Activated T-cell treated with anti-CD3 and anti-CD28 coated beads, Interleukin-2, amount 50 U/mL, for 24 hours (primary cell): ENCODE results near the gene DLG2.

Experiments used
- DNase-seq: peaks from one replicate; pipeline ENCODE4 v3.0.0-alpha.2; 2020
- H3K27ac Mint-ChIP-seq: 2 replicates; pipeline ENCODE4 v1.8.0; 2020; ENCODE audit warnings: mild to moderate bottlenecking, mixed read lengths
- H3K27me3 Mint-ChIP-seq: 2 replicates; pipeline ENCODE4 v1.8.0; 2020; ENCODE audit warnings: mixed read lengths
- H3K36me3 Mint-ChIP-seq: 2 replicates; pipeline ENCODE4 v1.8.0; 2020; ENCODE audit warnings: low read depth, mixed read lengths
- H3K4me1 Mint-ChIP-seq: 2 replicates; pipeline ENCODE4 v1.8.0; 2020; ENCODE audit warnings: low read depth, mixed read lengths
- H3K4me3 Mint-ChIP-seq: 2 replicates; pipeline ENCODE4 v1.8.0; 2020; ENCODE audit warnings: mild to moderate bottlenecking, moderate library complexity, mixed read lengths
- H3K9me3 Mint-ChIP-seq: 2 replicates; pipeline ENCODE4 v1.8.0; 2020; ENCODE audit warnings: mixed read lengths

Gene DLG2

GRCh38 chr11:84212468-84213390 lies 1414.4 kb downstream of the DLG2 start:
- no peaks in the 10 kb centered on the region for H3K27me3 Mint-ChIP-seq
- no peak for DNase-seq
- H3K27ac Mint-ChIP-seq: no peak overlapping the region
- no peak overlapping the region for H3K4me3 Mint-ChIP-seq
- no peaks in the 10 kb centered on the region for H3K36me3 Mint-ChIP-seq
- no peaks in the 10 kb centered on the region for H3K4me1 Mint-ChIP-seq
- H3K9me3 Mint-ChIP-seq: peaks cover 14% of the 10 kb centered on the region

- no peaks in the 10 kb centered on the region for H3K36me3 Mint-ChIP-seq
- H3K9me3 Mint-ChIP-seq: peaks cover 12% of the 10 kb centered on the region
- no peak overlapping the region for H3K27ac Mint-ChIP-seq
- no peak for DNase-seq
- H3K4me3 Mint-ChIP-seq: no peak overlapping the region
- H3K27me3 Mint-ChIP-seq: no peaks in the 10 kb centered on the region
- no peaks in the 10 kb centered on the region for H3K4me1 Mint-ChIP-seq
These were observed 1415.2 kb downstream of the DLG2 start for GRCh38 chr11:84211896-84212295.

- Mint-ChIP-seq H3K4me3 (no peak overlapping the region), H3K9me3 (peaks cover 27% of the 10 kb centered on the region), H3K27me3 (no peaks in the 10 kb centered on the region), H3K36me3 (no peaks in the 10 kb centered on the region), H3K4me1 (no peaks in the 10 kb centered on the region), H3K27ac (no peak overlapping the region)
- no peak for DNase-seq
These were observed 1432.4 kb downstream of the DLG2 start for GRCh38 chr11:84194696-84195095.

DNA sequence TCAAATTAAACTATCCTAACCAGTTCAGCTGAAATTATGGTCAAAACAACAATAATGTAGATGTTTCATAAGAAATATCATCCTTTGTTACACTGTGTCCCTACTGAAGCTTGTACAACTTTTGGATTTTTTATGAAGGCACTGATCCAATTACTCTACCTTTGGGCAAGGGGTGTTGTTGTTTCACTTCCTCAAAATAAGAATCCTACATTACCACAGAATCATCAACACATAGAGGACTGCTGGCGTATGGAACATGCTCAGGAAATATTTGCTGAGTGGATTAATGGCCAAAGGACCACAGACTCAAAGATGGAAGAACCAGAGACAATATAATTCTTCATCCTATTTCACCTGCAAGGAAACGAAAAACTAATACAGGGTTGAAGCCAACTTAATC lies 1433.4 kb downstream of the DLG2 start:
- Mint-ChIP-seq H3K4me3 (no peak overlapping the region), H3K36me3 (no peaks in the 10 kb centered on the region), H3K4me1 (no peaks in the 10 kb centered on the region), H3K27ac (no peak overlapping the region), H3K9me3 (peaks cover 25% of the 10 kb centered on the region), H3K27me3 (no peaks in the 10 kb centered on the region)
- no peak for DNase-seq

- no peak overlapping the region for H3K27ac Mint-ChIP-seq
- H3K27me3 Mint-ChIP-seq: no peaks in the 10 kb centered on the region
- no peak for DNase-seq
- no peaks in the 10 kb centered on the region for H3K36me3 Mint-ChIP-seq
- no peak overlapping the region for H3K4me3 Mint-ChIP-seq
- H3K9me3 Mint-ChIP-seq: peaks cover 18% of the 10 kb centered on the region
- no peaks in the 10 kb centered on the region for H3K4me1 Mint-ChIP-seq
These were observed 1438.6 kb downstream of the DLG2 start for GRCh38 chr11:84188521-84188920.

DNA sequence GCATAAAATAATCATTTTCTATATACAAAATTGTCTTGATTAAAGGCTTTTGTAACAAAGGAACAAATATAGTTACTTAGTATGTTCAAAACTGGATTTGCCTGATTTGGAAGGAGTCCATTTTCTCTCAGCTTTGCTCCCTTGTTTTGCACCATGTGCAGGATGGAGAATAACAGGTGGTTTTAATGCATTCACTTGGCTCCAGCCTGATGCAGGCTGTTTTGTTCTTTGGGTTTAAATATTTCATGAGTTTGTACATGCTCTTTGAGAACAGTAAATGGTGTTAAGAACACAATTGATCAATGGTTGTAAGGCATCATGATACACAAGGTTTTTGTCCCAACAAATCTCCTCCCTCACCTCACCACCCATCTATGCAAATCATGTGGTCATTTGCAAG lies 1454.1 kb downstream of the DLG2 start:
- DNase-seq: no peak
- H3K4me1 Mint-ChIP-seq: no peaks in the 10 kb centered on the region
- no peaks in the 10 kb centered on the region for H3K27me3 Mint-ChIP-seq
- no peak overlapping the region for H3K27ac Mint-ChIP-seq
- H3K36me3 Mint-ChIP-seq: no peaks in the 10 kb centered on the region
- no peak overlapping the region for H3K4me3 Mint-ChIP-seq
- peaks cover 16% of the 10 kb centered on the region for H3K9me3 Mint-ChIP-seq

- Mint-ChIP-seq H3K4me1 (no peaks in the 10 kb centered on the region), H3K27me3 (no peaks in the 10 kb centered on the region), H3K4me3 (no peak overlapping the region), H3K36me3 (no peaks in the 10 kb centered on the region), H3K9me3 (peaks cover 10% of the 10 kb centered on the region), H3K27ac (no peak overlapping the region)
- DNase-seq: no peak
These were observed 1462.0 kb downstream of the DLG2 start for GRCh38 chr11:84165139-84165538.

- Mint-ChIP-seq H3K9me3 (peaks cover 8% of the 10 kb centered on the region), H3K4me1 (no peaks in the 10 kb centered on the region), H3K27ac (no peak overlapping the region), H3K4me3 (no peak overlapping the region), H3K36me3 (no peaks in the 10 kb centered on the region), H3K27me3 (no peaks in the 10 kb centered on the region)
- no peak for DNase-seq
These were observed 1462.4 kb downstream of the DLG2 start for GRCh38 chr11:84164728-84165127.

DNA sequence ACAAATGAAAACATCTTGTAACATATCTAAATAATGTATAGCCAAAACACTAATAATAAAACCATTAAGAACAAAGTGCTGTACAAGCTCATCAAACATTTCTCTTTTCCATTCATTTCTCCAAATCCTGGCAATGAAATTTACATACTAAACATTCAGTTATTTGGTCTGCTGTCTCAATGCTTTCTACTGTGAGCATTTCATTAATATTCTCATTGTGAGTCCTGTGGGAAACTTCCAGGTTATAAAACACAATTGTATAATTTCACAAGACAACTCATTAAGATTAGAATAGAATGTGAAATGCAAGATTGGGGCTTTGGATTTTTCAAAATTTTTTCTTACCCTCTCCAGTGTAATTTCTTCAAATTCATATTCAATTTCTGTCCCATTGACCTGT lies 1464.0 kb downstream of the DLG2 start:
- Mint-ChIP-seq H3K27me3 (no peaks in the 10 kb centered on the region), H3K4me1 (no peaks in the 10 kb centered on the region), H3K9me3 (peaks cover 6% of the 10 kb centered on the region), H3K36me3 (no peaks in the 10 kb centered on the region), H3K4me3 (no peak overlapping the region), H3K27ac (no peak overlapping the region)
- no peak for DNase-seq

DNA sequence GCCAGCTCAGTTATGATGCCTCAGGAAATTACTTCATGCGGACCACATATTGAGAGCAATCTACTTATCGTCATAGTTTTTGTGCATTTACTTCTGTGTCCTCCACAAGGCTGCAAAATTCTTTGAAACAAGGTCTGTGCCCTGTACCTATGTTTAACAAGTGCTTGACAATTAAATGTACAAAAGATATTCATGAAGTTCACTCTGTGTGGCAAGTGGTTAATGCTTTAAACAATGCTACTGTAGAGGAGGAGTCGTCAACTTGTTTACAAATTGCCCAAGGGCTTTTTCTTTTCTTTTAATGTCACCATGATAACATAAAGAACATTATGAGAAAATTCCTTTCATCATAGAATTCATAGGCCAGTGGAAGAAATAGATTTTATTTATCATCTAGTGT lies 1469.5 kb downstream of the DLG2 start:
- Mint-ChIP-seq H3K9me3 (peaks cover 21% of the 10 kb centered on the region), H3K27me3 (no peaks in the 10 kb centered on the region), H3K36me3 (no peaks in the 10 kb centered on the region), H3K4me3 (no peak overlapping the region), H3K4me1 (no peaks in the 10 kb centered on the region), H3K27ac (no peak overlapping the region)
- DNase-seq: no peak

DNA sequence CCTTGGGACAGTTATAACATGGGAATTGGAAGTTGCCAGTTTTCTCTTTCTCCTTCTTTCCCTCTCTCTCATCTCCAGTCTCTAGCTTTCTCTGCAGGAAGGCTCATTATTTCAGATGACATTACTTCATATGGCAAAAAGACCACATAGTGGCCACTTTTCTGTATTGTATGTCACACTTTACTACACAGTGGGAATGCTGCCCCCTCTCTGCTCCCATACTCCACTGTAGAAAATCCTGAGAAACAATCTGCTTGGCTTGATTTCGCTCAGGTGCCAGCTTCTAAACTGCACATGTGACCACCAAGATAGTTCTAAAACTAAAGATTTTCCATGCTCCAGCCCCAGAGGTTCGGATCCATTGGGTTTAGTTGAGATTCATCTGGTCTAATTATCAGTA lies 1480.3 kb downstream of the DLG2 start:
- H3K27ac Mint-ChIP-seq: no peak overlapping the region

DNA sequence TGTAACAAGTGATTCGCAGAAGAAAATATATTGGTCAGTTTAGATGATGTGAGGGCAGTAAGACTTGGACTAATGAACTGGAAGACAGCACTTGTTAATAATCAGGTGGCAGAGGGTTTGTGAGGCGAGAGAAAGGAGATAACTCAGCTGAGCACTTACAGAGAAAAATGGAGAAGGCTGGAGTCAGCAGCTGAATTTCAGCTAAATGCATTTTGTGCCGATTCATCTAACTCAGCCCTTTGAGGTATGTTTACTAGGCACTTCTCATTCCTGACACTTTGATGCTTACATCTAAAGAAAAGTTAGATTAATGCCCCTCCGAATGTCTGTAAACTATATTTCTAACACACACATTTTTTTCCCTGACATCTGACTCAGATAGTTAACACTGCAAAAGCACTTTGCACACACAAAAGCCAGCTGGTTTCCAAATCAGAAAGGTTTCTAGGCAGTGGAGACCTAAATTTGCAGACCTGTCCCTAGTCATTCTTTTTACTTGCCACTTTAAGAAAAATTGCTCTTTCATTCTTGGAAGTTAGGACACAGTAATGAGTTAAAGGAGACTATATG lies 1481.4 kb downstream of the DLG2 start:
- H3K36me3 Mint-ChIP-seq: no peaks in the 10 kb centered on the region
- H3K27me3 Mint-ChIP-seq: no peaks in the 10 kb centered on the region
- DNase-seq: no peak
- H3K9me3 Mint-ChIP-seq: peaks cover 17% of the 10 kb centered on the region
- H3K4me3 Mint-ChIP-seq: no peak overlapping the region
- H3K4me1 Mint-ChIP-seq: no peaks in the 10 kb centered on the region
- H3K27ac Mint-ChIP-seq: no peak overlapping the region

More for the DNA sequence above, 1480.3 kb downstream of the DLG2 start:
- no peaks in the 10 kb centered on the region for H3K4me1 Mint-ChIP-seq
- H3K27me3 Mint-ChIP-seq: no peaks in the 10 kb centered on the region
- DNase-seq: no peak
- no peak overlapping the region for H3K4me3 Mint-ChIP-seq
- peaks cover 22% of the 10 kb centered on the region for H3K9me3 Mint-ChIP-seq
- H3K36me3 Mint-ChIP-seq: no peaks in the 10 kb centered on the region

- Mint-ChIP-seq H3K27ac (no peak overlapping the region), H3K9me3 (peaks cover 12% of the 10 kb centered on the region), H3K4me3 (no peak overlapping the region), H3K36me3 (no peaks in the 10 kb centered on the region), H3K4me1 (no peaks in the 10 kb centered on the region), H3K27me3 (no peaks in the 10 kb centered on the region)
- DNase-seq: no peak
These were observed 1482.6 kb downstream of the DLG2 start for GRCh38 chr11:84144531-84144930.

GRCh38 chr11:84142411-84142810 lies 1484.7 kb downstream of the DLG2 start:
- no peaks in the 10 kb centered on the region for H3K27me3 Mint-ChIP-seq
- H3K9me3 Mint-ChIP-seq: peaks cover 10% of the 10 kb centered on the region
- H3K36me3 Mint-ChIP-seq: no peaks in the 10 kb centered on the region
- H3K4me1 Mint-ChIP-seq: no peaks in the 10 kb centered on the region
- no peak overlapping the region for H3K27ac Mint-ChIP-seq
- no peak overlapping the region for H3K4me3 Mint-ChIP-seq
- DNase-seq: no peak

- no peak for DNase-seq
- Mint-ChIP-seq H3K36me3 (no peaks in the 10 kb centered on the region), H3K4me1 (no peaks in the 10 kb centered on the region), H3K4me3 (no peak overlapping the region), H3K27me3 (no peaks in the 10 kb centered on the region), H3K27ac (no peak overlapping the region), H3K9me3 (peaks cover 7% of the 10 kb centered on the region)
These were observed 1486.6 kb downstream of the DLG2 start for GRCh38 chr11:84140386-84141169.
